ENCODE measurements around the gene FBXO36. TPM values are rescaled to one million over a fixed set of nuclear protein-coding genes. Genes with fewer than 3 reads are reported as not detected.
"Not testable (repeated sequence)": the region's sequence is repeated elsewhere in the genome, so short reads cannot be mapped to it uniquely, and the experiment has no call there.

Gene FBXO36
- 2.1 TPM for polyA plus RNA-seq (ENCODE audit: insufficient read length)

- no peak for DNase-seq
Measured at GRCh38 chr2:229922449-229923386, at the start of gene FBXO36. Gene FBXO36 (plus strand): TSS chr2:229922503. CDS start chr2:229922514, 11 bp downstream.

- no peak for DNase-seq
Measured at GRCh38 chr2:229873123-229873581, 49.2 kb upstream of the FBXO36 start.

- DNase-seq, result no peak
Measured at GRCh38 chr2:229874647-229875046, 47.7 kb upstream of the FBXO36 start.

- no peak for DNase-seq
Measured at GRCh38 chr2:229875549-229875948, 46.8 kb upstream of the FBXO36 start.

GRCh38 chr2:229879191-229879950 lies 42.9 kb upstream of the FBXO36 start:
- DNase-seq, result no peak

GRCh38 chr2:229880892-229881586 lies 41.3 kb upstream of the FBXO36 start:
- DNase-seq, result no peak

GRCh38 chr2:229882583-229882982 lies 39.7 kb upstream of the FBXO36 start:
- DNase-seq, result no peak

- no peak for DNase-seq
Measured at GRCh38 chr2:229884775-229885699, 37.3 kb upstream of the FBXO36 start.

GRCh38 chr2:229887441-229887840 lies 34.9 kb upstream of the FBXO36 start:
- no peak for DNase-seq

GRCh38 chr2:229888031-229888430 lies 34.3 kb upstream of the FBXO36 start:
- no peak for DNase-seq

GRCh38 chr2:229889023-229889422 lies 33.3 kb upstream of the FBXO36 start:
- no peak for DNase-seq

GRCh38 chr2:229896857-229897256 lies 25.4 kb upstream of the FBXO36 start:
- no peak for DNase-seq

GRCh38 chr2:229899604-229900003 lies 22.7 kb upstream of the FBXO36 start:
- DNase-seq, result no peak

- DNase-seq, result no peak
Measured at GRCh38 chr2:229900012-229900411, 22.3 kb upstream of the FBXO36 start.

GRCh38 chr2:229900514-229900913 lies 21.8 kb upstream of the FBXO36 start:
- DNase-seq, result not testable (repeated sequence)

- no peak for DNase-seq
Measured at GRCh38 chr2:229901819-229902218, 20.5 kb upstream of the FBXO36 start.

- no peak for DNase-seq
Measured at GRCh38 chr2:229903037-229903436, 19.3 kb upstream of the FBXO36 start.

- DNase-seq, result no peak
Measured at GRCh38 chr2:229905601-229906000, 16.7 kb upstream of the FBXO36 start.

GRCh38 chr2:229909090-229909489 lies 13.2 kb upstream of the FBXO36 start:
- DNase-seq, result no peak

- DNase-seq, result no peak
Measured at GRCh38 chr2:229910147-229910831, 12.0 kb upstream of the FBXO36 start.

GRCh38 chr2:229910832-229911412 lies 11.4 kb upstream of the FBXO36 start:
- no peak for DNase-seq
